Inflammatory macrophage (primary cell): ENCODE measurements around the gene ALKAL2.

Experiments used
- DNase-seq, 2 donors: peaks; one replicate each; pipeline ENCODE4 v3.0.0-alpha.2; 2020 to 2022

The ALKAL2 gene

GRCh38 chr2:289362-290089 is 1.6 kb upstream of the ALKAL2 start:
- DNase-seq = no peak

GRCh38 chr2:288758-289361 is 969 bp upstream of the ALKAL2 start:
- no peak for DNase-seq

- DNase-seq = peak in 1 of 2 donors; percentile 16
Observed at GRCh38 chr2:287471-287885, 413 bp downstream of the ALKAL2 start.

- no peak for DNase-seq
Observed at GRCh38 chr2:286774-287392, 1.0 kb downstream of the ALKAL2 start.

GRCh38 chr2:286035-286434 is 1.9 kb downstream of the ALKAL2 start:
- no peak for DNase-seq

GRCh38 chr2:285531-285930 is 2.4 kb downstream of the ALKAL2 start:
- DNase-seq = no peak

- DNase-seq = no peak
Observed at GRCh38 chr2:284896-285492, 2.9 kb downstream of the ALKAL2 start.

GRCh38 chr2:283996-284794 is 3.7 kb downstream of the ALKAL2 start:
- no peak for DNase-seq

GRCh38 chr2:282371-283263 is 5.3 kb downstream of the ALKAL2 start:
- DNase-seq = no peak

GRCh38 chr2:281381-281780 is 6.5 kb downstream of the ALKAL2 start:
- DNase-seq = no peak

- no peak for DNase-seq
Observed at GRCh38 chr2:280650-281110, 7.2 kb downstream of the ALKAL2 start.

- DNase-seq = no peak
Observed at GRCh38 chr2:279956-280649, 7.8 kb downstream of the ALKAL2 start.

GRCh38 chr2:279366-279765 is 8.5 kb downstream of the ALKAL2 start:
- no peak for DNase-seq

GRCh38 chr2:278927-279320 is 9.0 kb downstream of the ALKAL2 start:
- DNase-seq = no peak

GRCh38 chr2:278312-278926 is 9.5 kb downstream of the ALKAL2 start:
- DNase-seq = no peak

- peak; percentile 42 to 69 for DNase-seq
Observed at GRCh38 chr2:275466-275865, 12.4 kb downstream of the ALKAL2 start.

GRCh38 chr2:274503-274902 is 13.4 kb downstream of the ALKAL2 start:
- no peak for DNase-seq

- no peak for DNase-seq
Observed at GRCh38 chr2:273333-273732, 14.6 kb downstream of the ALKAL2 start.

- no peak for DNase-seq
Observed at GRCh38 chr2:271917-272316, 16.0 kb downstream of the ALKAL2 start.

- no peak for DNase-seq
Observed at GRCh38 chr2:270861-271260, 17.0 kb downstream of the ALKAL2 start.
